ENCODE measurements around the gene CENPQ. TPM values are rescaled to one million over a fixed set of nuclear protein-coding genes. Genes with fewer than 3 reads are reported as not detected.

CENPQ gene
- total and polyA plus RNA-seq, 2 of the 13 experiments (the other 11 are each of a cell fraction or from before 2014, with no cell fraction given), result 9.1 to 20.1 TPM

GRCh38 chr6:49513153-49513989 lies 50.2 kb downstream of the CENPQ start (continued):
- TF ChIP-seq ZNF224 (CRISPR knock-in tag; IDR thresholded peaks at IDR 0.05), result no peak
- no peak for TF ChIP-seq ZNF501 (CRISPR knock-in tag; IDR thresholded peaks at IDR 0.05)
- peak; percentile 37 for TF ChIP-seq HOXA3 (CRISPR knock-in tag; IDR thresholded peaks at IDR 0.05)
- no peak for TF ChIP-seq XBP1 (CRISPR knock-in tag; IDR thresholded peaks at IDR 0.05)
- no peak for TF ChIP-seq NR1H2 (CRISPR knock-in tag; IDR thresholded peaks at IDR 0.05; ENCODE audit: borderline replicate concordance, low read depth)
- no peak for TF ChIP-seq SNAPC2 (CRISPR knock-in tag; IDR thresholded peaks at IDR 0.05)
- TF ChIP-seq ASH2L (IDR thresholded peaks at IDR 0.05; ENCODE audit: insufficient read length, low read depth, low read length), result peak; percentile 56
- TF ChIP-seq POLR2AphosphoS5 (IDR thresholded peaks at IDR 0.05; ENCODE audit: low read depth, low read length), result no peak
- TF ChIP-seq LBX2 (CRISPR knock-in tag; IDR thresholded peaks at IDR 0.05; ENCODE audit: borderline replicate concordance), result no peak
- TF ChIP-seq, protein P1, sequence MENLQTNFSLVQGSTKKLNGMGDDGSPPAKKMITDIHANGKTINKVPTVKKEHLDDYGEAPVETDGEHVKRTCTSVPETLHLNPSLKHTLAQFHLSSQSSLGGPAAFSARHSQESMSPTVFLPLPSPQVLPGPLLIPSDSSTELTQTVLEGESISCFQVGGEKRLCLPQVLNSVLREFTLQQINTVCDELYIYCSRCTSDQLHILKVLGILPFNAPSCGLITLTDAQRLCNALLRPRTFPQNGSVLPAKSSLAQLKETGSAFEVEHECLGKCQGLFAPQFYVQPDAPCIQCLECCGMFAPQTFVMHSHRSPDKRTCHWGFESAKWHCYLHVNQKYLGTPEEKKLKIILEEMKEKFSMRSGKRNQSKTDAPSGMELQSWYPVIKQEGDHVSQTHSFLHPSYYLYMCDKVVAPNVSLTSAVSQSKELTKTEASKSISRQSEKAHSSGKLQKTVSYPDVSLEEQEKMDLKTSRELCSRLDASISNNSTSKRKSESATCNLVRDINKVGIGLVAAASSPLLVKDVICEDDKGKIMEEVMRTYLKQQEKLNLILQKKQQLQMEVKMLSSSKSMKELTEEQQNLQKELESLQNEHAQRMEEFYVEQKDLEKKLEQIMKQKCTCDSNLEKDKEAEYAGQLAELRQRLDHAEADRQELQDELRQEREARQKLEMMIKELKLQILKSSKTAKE (CRISPR knock-in tag; IDR thresholded peaks at IDR 0.05; ENCODE audit: borderline replicate concordance), result no peak
- no peak for TF ChIP-seq ZNF354B (CRISPR knock-in tag; IDR thresholded peaks at IDR 0.05)
- no peak for TF ChIP-seq ZBTB3 (CRISPR knock-in tag; IDR thresholded peaks at IDR 0.05; ENCODE audit: borderline replicate concordance, low read depth)
- TF ChIP-seq MBD4 (IDR thresholded peaks at IDR 0.05; ENCODE audit: borderline replicate concordance, low read length), result no peak
- TF ChIP-seq, protein P2, sequence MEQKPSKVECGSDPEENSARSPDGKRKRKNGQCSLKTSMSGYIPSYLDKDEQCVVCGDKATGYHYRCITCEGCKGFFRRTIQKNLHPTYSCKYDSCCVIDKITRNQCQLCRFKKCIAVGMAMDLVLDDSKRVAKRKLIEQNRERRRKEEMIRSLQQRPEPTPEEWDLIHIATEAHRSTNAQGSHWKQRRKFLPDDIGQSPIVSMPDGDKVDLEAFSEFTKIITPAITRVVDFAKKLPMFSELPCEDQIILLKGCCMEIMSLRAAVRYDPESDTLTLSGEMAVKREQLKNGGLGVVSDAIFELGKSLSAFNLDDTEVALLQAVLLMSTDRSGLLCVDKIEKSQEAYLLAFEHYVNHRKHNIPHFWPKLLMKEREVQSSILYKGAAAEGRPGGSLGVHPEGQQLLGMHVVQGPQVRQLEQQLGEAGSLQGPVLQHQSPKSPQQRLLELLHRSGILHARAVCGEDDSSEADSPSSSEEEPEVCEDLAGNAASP (CRISPR knock-in tag; IDR thresholded peaks at IDR 0.05; ENCODE audit: borderline replicate concordance), result 0 out of 2 replicates have a peak, but pooled peaks have one; percentile 63
- peak; percentile 74 for TF ChIP-seq CEBPG (CRISPR knock-in tag; IDR thresholded peaks at IDR 0.05)
- TF ChIP-seq ZNF841 (CRISPR knock-in tag; IDR thresholded peaks at IDR 0.05; ENCODE audit: borderline replicate concordance), result no peak
- TF ChIP-seq ZNF24 (IDR thresholded peaks at IDR 0.05), result 0 out of 2 replicates have a peak, but pooled peaks have one; percentile 46
- no peak for TF ChIP-seq MLXIP (CRISPR knock-in tag; IDR thresholded peaks at IDR 0.05; ENCODE audit: borderline replicate concordance)
- TF ChIP-seq, protein P3, sequence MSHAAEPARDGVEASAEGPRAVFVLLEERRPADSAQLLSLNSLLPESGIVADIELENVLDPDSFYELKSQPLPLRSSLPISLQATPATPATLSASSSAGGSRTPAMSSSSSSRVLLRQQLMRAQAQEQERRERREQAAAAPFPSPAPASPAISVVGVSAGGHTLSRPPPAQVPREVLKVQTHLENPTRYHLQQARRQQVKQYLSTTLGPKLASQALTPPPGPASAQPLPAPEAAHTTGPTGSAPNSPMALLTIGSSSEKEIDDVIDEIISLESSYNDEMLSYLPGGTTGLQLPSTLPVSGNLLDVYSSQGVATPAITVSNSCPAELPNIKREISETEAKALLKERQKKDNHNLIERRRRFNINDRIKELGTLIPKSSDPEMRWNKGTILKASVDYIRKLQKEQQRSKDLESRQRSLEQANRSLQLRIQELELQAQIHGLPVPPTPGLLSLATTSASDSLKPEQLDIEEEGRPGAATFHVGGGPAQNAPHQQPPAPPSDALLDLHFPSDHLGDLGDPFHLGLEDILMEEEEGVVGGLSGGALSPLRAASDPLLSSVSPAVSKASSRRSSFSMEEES (CRISPR knock-in tag; IDR thresholded peaks at IDR 0.05), result no peak; the same call in 1 of the 2 replicates
- TF ChIP-seq CENPBD1 (CRISPR knock-in tag; IDR thresholded peaks at IDR 0.05; ENCODE audit: borderline replicate concordance, low read depth), result no peak
